ENCODE results near the gene BDNF. TPM values are rescaled to one million over a fixed set of nuclear protein-coding genes. Genes with fewer than 3 reads are reported as not detected.

Gene BDNF
- total RNA-seq, 1 donor from 2014 or later = 4.8 TPM

DNA sequence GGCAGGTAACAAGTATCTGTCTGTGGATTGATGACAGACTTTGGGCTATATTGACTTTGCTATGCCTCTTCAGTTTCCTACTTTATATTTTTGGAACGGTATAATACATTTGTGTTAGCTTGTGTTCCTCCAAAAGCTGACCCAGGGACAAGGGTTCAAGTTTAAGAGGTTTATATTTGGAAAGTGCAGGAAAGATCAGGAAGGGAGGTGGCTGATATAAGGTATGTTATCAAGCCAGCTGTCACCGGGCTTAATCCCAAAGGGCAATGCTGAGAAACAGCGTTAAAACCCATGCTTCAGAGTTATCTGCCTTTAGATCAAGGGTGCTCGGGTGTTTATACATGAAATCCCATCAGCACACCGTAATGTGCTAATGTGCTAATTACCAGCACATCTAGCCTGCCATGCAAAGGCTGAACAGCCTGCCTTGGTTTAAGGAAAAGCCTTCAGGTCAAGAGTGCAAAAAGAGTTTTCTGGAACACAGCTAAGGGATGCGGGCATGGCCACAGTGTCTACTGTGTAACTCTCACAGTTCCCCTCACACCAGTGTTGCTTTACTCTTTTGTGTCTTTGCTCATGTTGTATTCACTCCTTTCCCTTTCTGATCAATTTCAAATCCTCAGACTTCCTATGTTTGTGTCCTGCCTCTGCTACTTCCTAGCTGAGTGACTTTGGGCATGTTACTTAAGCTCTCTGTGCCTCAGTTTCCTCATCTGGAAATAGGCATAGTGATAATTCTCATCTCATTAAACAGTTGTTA lies 77.5 kb downstream of the BDNF start:
- H3K4me3 ChIP-seq (ENCODE audit: low read depth, low read length) = no peak overlapping the region
- no peak for DNase-seq (ENCODE audit: low read depth)
- H3K27me3 ChIP-seq (ENCODE audit: control insufficient read depth, insufficient read depth, low read length) = peaks cover 2% of the 10 kb centered on the region
- TF ChIP-seq, protein P1, sequence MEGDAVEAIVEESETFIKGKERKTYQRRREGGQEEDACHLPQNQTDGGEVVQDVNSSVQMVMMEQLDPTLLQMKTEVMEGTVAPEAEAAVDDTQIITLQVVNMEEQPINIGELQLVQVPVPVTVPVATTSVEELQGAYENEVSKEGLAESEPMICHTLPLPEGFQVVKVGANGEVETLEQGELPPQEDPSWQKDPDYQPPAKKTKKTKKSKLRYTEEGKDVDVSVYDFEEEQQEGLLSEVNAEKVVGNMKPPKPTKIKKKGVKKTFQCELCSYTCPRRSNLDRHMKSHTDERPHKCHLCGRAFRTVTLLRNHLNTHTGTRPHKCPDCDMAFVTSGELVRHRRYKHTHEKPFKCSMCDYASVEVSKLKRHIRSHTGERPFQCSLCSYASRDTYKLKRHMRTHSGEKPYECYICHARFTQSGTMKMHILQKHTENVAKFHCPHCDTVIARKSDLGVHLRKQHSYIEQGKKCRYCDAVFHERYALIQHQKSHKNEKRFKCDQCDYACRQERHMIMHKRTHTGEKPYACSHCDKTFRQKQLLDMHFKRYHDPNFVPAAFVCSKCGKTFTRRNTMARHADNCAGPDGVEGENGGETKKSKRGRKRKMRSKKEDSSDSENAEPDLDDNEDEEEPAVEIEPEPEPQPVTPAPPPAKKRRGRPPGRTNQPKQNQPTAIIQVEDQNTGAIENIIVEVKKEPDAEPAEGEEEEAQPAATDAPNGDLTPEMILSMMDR (IDR thresholded peaks at IDR 0.05; ENCODE audit: insufficient read depth, low read length, poor library complexity, severe bottlenecking) = no peak
- no peaks in the 10 kb centered on the region for H3K36me3 ChIP-seq (ENCODE audit: control insufficient read depth, insufficient read depth, low read length)

DNA sequence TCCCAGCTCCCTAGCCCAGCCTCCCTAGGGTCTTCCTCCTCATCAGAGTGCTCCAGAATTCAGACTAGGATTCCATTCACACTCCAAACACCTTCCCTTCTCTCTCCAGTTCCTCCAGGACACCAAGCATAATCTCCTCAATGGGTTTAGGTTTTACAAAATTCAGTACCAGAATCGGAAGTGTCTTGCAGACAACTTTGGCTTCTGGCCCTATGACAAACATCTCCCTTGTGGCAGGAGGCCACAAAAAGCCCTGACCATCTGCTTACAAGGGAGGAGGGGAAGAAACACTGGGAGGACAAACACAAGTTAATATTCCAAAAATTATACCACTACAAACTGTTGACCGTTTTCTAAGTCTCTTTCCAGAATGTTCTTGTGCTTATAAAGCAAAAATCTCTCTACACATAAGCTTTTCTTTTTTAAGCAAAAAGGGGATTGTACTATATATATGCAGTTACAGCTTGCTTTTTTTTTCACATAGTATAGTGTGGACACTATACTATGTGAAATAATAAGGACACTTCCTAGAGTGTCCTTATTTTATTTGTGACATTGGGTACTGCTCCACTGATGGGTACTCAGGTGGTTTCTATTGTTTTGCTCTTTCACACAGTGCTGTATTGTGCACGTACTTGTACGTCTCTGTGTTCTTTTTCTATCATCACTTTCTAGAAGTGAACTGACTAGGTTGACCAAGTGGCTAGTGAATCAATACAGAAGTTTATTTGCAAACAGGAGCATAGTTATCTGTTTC lies 78.7 kb downstream of the BDNF start:
- TF ChIP-seq, protein P1 (IDR thresholded peaks at IDR 0.05; ENCODE audit: insufficient read depth, low read length, poor library complexity, severe bottlenecking) = no peak
- Histone ChIP-seq H3K27me3 (ENCODE audit: control insufficient read depth, insufficient read depth, low read length) (peaks cover 2% of the 10 kb centered on the region), H3K36me3 (ENCODE audit: control insufficient read depth, insufficient read depth, low read length) (no peaks in the 10 kb centered on the region), H3K4me3 (ENCODE audit: low read depth, low read length) (no peak overlapping the region)
- no peak for DNase-seq (ENCODE audit: low read depth)

DNA sequence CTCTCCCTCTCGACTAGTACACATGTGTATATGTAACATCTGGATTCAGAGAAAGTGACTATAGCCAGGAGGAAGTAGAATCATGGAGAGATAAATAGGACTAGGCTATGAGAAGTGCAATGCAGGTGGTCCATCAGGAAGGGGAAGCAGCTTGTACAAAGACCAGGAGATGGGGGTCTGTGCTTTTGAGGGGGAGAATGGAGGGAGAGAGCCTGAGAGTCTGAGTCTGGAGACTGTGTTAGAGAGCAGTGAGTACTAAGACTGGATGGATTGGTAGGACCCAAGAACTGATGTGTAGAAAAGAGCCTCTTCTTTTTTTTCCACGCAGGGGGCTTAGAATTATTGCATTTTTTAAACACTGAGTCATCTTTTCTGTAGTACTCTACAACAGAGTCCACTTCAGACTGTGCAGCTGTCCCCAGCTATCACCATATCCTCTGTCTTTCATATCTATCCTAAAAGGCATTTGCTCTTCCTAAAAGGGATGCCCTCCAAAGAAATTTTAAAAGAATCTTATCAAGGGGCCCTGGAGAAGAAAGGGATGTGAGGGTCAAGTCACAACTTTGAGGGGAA lies 80.4 kb downstream of the BDNF start:
- no peak for DNase-seq (ENCODE audit: low read depth)
- TF ChIP-seq, protein P1 (IDR thresholded peaks at IDR 0.05; ENCODE audit: insufficient read depth, low read length, poor library complexity, severe bottlenecking) = no peak
- no peaks in the 10 kb centered on the region for H3K27me3 ChIP-seq (ENCODE audit: control insufficient read depth, insufficient read depth, low read length)
- H3K4me3 ChIP-seq (ENCODE audit: low read depth, low read length) = no peak overlapping the region
- no peaks in the 10 kb centered on the region for H3K36me3 ChIP-seq (ENCODE audit: control insufficient read depth, insufficient read depth, low read length)

DNA sequence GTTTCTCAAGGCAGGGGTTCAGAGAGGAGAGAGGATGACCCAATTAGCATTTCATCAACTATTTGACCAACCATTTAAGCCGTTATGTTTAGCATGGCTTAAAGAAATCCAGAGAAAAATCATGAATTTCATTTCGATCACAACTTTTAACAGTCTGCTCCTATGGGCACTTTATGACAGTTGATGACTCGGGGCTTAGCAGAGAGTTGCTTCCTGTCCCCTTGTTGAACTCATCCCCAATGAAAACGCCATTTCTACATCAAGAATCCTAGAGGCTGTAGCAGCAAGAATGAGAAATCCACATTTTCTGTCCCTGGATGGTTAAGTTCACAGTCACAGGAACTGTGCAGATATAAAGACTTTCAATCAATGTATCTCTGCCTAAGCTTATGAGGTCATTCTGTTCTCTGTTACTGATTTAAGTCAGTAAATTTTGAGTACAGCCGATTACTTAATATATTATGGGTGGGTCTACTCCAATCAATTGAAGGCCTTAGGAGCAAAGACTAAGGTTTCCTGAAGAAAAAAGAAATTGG lies 81.1 kb downstream of the BDNF start:
- no peaks in the 10 kb centered on the region for H3K36me3 ChIP-seq (ENCODE audit: control insufficient read depth, insufficient read depth, low read length)
- H3K27me3 ChIP-seq (ENCODE audit: control insufficient read depth, insufficient read depth, low read length) = no peaks in the 10 kb centered on the region
- no peak overlapping the region for H3K4me3 ChIP-seq (ENCODE audit: low read depth, low read length)
- TF ChIP-seq, protein P1 (IDR thresholded peaks at IDR 0.05; ENCODE audit: insufficient read depth, low read length, poor library complexity, severe bottlenecking) = no peak
- DNase-seq (ENCODE audit: low read depth) = no peak

DNA sequence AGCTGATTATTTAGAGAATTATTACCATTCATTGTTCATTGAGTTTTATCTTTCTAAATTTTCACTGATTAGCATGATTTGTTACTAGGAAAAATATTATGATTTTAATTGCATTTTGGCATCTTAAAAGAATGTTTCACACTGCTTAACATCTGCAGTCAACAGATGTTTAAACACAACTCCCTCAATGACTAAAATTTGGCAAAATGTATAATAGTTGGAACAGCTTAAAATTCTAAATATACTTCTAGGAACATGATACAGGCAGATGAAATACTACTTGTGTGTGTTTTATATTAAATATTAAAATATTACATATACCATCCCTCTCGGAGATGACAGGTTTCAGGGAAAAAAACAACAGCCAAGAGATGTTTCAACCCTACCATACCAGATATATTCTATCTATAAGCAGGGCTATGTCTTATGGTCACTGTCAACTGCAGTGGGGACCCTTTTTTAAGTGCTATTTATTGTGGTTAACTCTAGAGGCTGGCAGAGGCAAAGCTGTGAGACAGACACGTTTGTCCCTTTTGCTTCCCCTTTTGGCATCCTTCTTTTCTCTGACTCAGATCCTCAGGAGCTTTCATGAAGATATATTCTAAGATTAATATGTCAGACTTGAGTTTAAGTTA lies 81.9 kb downstream of the BDNF start:
- no peak overlapping the region for H3K4me3 ChIP-seq (ENCODE audit: low read depth, low read length)
- H3K27me3 ChIP-seq (ENCODE audit: control insufficient read depth, insufficient read depth, low read length) = no peaks in the 10 kb centered on the region
- DNase-seq (ENCODE audit: low read depth) = no peak
- no peaks in the 10 kb centered on the region for H3K36me3 ChIP-seq (ENCODE audit: control insufficient read depth, insufficient read depth, low read length)
- TF ChIP-seq, protein P1 (IDR thresholded peaks at IDR 0.05; ENCODE audit: insufficient read depth, low read length, poor library complexity, severe bottlenecking) = no peak

Measured in kidney epithelial cell (primary cell).